ENCODE measurements around the gene GRIN3A. TPM values are rescaled to one million over a fixed set of nuclear protein-coding genes. Genes with fewer than 3 reads are reported as not detected.

GRIN3A gene
- total RNA-seq, 4 donors from 2014 or later: under 0.01 to 0.69 (median 0.41) TPM

GRCh38 chr9:101620452-101620851, 118.0 kb downstream of the GRIN3A start:
- TF ChIP-seq CTCF (IDR thresholded peaks at IDR 0.05): no peak
- no peak for TF ChIP-seq EP300 (IDR thresholded peaks at IDR 0.05)
- no peak for TF ChIP-seq POLR2A (IDR thresholded peaks at IDR 0.05)
- no peak for TF ChIP-seq POLR2AphosphoS5 (IDR thresholded peaks at IDR 0.05)
- H3K27me3 ChIP-seq: no peaks in the 10 kb centered on the region
- H3K4me1 ChIP-seq: no peaks in the 10 kb centered on the region
- 88 to 100% methylated on average over 1 of the region's 1 CpG for WGBS, 2 donors (ENCODE audit: low coverage in 1 of 2)
- ATAC-seq: no peak
- H3K27ac ChIP-seq: no peak overlapping the region
- no peaks in the 10 kb centered on the region for H3K9me3 ChIP-seq
- no peak overlapping the region for H3K4me3 ChIP-seq
- no peaks in the 10 kb centered on the region for H3K36me3 ChIP-seq

- Histone ChIP-seq H3K9me3 (no peaks in the 10 kb centered on the region), H3K4me3 (no peak overlapping the region)
- TF ChIP-seq POLR2A (IDR thresholded peaks at IDR 0.05) (no peak), POLR2AphosphoS5 (IDR thresholded peaks at IDR 0.05) (no peak)
Measured at GRCh38 chr9:101618698-101619097, 119.7 kb downstream of the GRIN3A start.

GRCh38 chr9:101605547-101605946, 132.9 kb downstream of the GRIN3A start:
- peaks cover 4% of the 10 kb centered on the region for H3K27me3 ChIP-seq
- no peak overlapping the region for H3K27ac ChIP-seq
- no peak overlapping the region for H3K4me3 ChIP-seq
- ATAC-seq: no peak
- TF ChIP-seq EP300 (IDR thresholded peaks at IDR 0.05) (no peak), POLR2A (IDR thresholded peaks at IDR 0.05) (no peak), POLR2AphosphoS5 (IDR thresholded peaks at IDR 0.05) (no peak), CTCF (IDR thresholded peaks at IDR 0.05) (no peak)
- WGBS, 2 donors (ENCODE audit: low coverage in 1 of 2): 71 to 83% methylated on average over 1 to 3 of the region's 3 CpGs
- no peaks in the 10 kb centered on the region for H3K36me3 ChIP-seq
- H3K9me3 ChIP-seq: no peaks in the 10 kb centered on the region
- H3K4me1 ChIP-seq: peaks cover 0 to 4% (median 0%) of the 10 kb centered on the region in 3 donors

More at GRCh38 chr9:101618698-101619097, 119.7 kb downstream of the GRIN3A start:
- no peaks in the 10 kb centered on the region for H3K4me1 ChIP-seq
- ATAC-seq: no peak
- no peaks in the 10 kb centered on the region for H3K36me3 ChIP-seq
- no peaks in the 10 kb centered on the region for H3K27me3 ChIP-seq
- H3K27ac ChIP-seq: no peak overlapping the region

- ATAC-seq: no peak
- no peak overlapping the region for H3K27ac ChIP-seq
- WGBS, 2 donors (ENCODE audit: low coverage in 1 of 2): 67 to 70% methylated on average over 2 of the region's 2 CpGs
Measured at GRCh38 chr9:101604296-101604695, 134.2 kb downstream of the GRIN3A start.

GRCh38 chr9:101601904-101602765, 136.3 kb downstream of the GRIN3A start:
- TF ChIP-seq POLR2A (IDR thresholded peaks at IDR 0.05) (no peak), EP300 (IDR thresholded peaks at IDR 0.05) (no peak), CTCF (IDR thresholded peaks at IDR 0.05) (peak; percentile 31 to 71 (median 40))
- Histone ChIP-seq H3K4me1 (peaks cover 0 to 4% (median 0%) of the 10 kb centered on the region in 3 donors), H3K27ac (no peak overlapping the region), H3K4me3 (no peak overlapping the region), H3K36me3 (no peaks in the 10 kb centered on the region), H3K9me3 (no peaks in the 10 kb centered on the region), H3K27me3 (peaks cover 4% of the 10 kb centered on the region)
- 14 to 17% methylated on average over 7 to 11 of the region's 11 CpGs for WGBS, 2 donors (ENCODE audit: low coverage in 1 of 2)
- ATAC-seq: no peak

More at GRCh38 chr9:101604296-101604695, 134.2 kb downstream of the GRIN3A start:
- Histone ChIP-seq H3K4me3 (no peak overlapping the region), H3K36me3 (no peaks in the 10 kb centered on the region), H3K9me3 (no peaks in the 10 kb centered on the region), H3K4me1 (peaks cover 0 to 4% (median 0%) of the 10 kb centered on the region in 3 donors), H3K27me3 (peaks cover 4% of the 10 kb centered on the region)
- TF ChIP-seq CTCF (IDR thresholded peaks at IDR 0.05) (no peak), POLR2AphosphoS5 (IDR thresholded peaks at IDR 0.05) (no peak), EP300 (IDR thresholded peaks at IDR 0.05) (no peak), POLR2A (IDR thresholded peaks at IDR 0.05) (no peak)
